ENCODE measurements around the gene SPECC1L. TPM values are rescaled to one million over a fixed set of nuclear protein-coding genes. Genes with fewer than 3 reads are reported as not detected.

Gene SPECC1L
- total and polyA plus RNA-seq, 2 of the 8 experiments (the other 6 are each of a cell fraction or from before 2014, with no cell fraction given), result 15.7 to 61.6 TPM

GRCh38 chr22:24465975-24466374 lies 195.3 kb downstream of the SPECC1L start:
- ChIA-PET CTCF (ENCODE audit: partially characterized antibody) (interaction anchor here (0.7 to 1.8 kb wide), 4 partner anchors 34 to 43 kb away, joined by 3 to 4 read pairs (median 4); no protein-coding TSS in a partner anchor), POLR2A (ENCODE audit: partially characterized antibody) (interaction anchor here (1.7 kb wide), 1 partner anchor 11 kb away, joined by 4 read pairs; no protein-coding TSS in a partner anchor)
- Histone ChIP-seq H3K4ac (replicated peaks; ENCODE audit: insufficient read length, low read depth, low read length) (no peak overlapping the region), H4K5ac (ENCODE audit: insufficient read length, low read depth, low read length) (no peak overlapping the region), H3K4me3 (ENCODE audit: extremely low read depth in 1 of 4, insufficient read depth in 2 of 4, low read depth in 3 of 4, low read length in 4 of 4) (no peak overlapping the region), H3K56ac (replicated peaks; ENCODE audit: insufficient read length, low read depth, low read length) (no peak overlapping the region), H2BK120ac (replicated peaks; ENCODE audit: low read depth, low read length) (no peak overlapping the region), H4K20me1 (replicated peaks in 1 of 2; ENCODE audit: control insufficient read depth in 1 of 2, insufficient read depth in 2 of 2, low read length in 2 of 2) (no peaks in the 10 kb centered on the region), H2AFZ (ENCODE audit: low read length) (no peak overlapping the region), H3K79me1 (ENCODE audit: low read depth, low read length) (no peaks in the 10 kb centered on the region), H2BK20ac (ENCODE audit: low read length) (no peak overlapping the region), H2AK5ac (ENCODE audit: low read depth, low read length) (no peak overlapping the region), H4K8ac (ENCODE audit: extremely low read depth, insufficient read depth, low read length) (no peak overlapping the region), H2BK5ac (ENCODE audit: low read depth, low read length) (no peak overlapping the region), H3K9me3 (ENCODE audit: insufficient read depth in 2 of 2, low read depth in 1 of 2, low read length in 1 of 2) (no peaks in the 10 kb centered on the region), H4K91ac (replicated peaks; ENCODE audit: insufficient read length, low read length) (no peak overlapping the region), H3K27me3 (replicated peaks in 1 of 4; ENCODE audit: control insufficient read depth in 3 of 4, extremely low read depth in 1 of 4, insufficient read depth in 3 of 4, low read length in 3 of 4) (no peaks in the 10 kb centered on the region), H3K4me1 (replicated peaks in 1 of 4; ENCODE audit: control insufficient read depth in 3 of 4, insufficient read depth in 4 of 4, low read length in 3 of 4) (peaks cover 4 to 8% (median 6%) of the 10 kb centered on the region in 4 experiments; a peak in 5 of 7 replicates), H3K27ac (ENCODE audit: low read depth, low read length) (no peak overlapping the region), H3K18ac (ENCODE audit: extremely low read depth, low read length) (no peak overlapping the region), H2BK15ac (ENCODE audit: low read length) (no peak overlapping the region), H3K14ac (ENCODE audit: insufficient read length) (no peak overlapping the region), H3K23me2 (ENCODE audit: low read depth, low read length) (no peaks in the 10 kb centered on the region), H3K23ac (ENCODE audit: insufficient read length) (no peak overlapping the region), H3K36me3 (ENCODE audit: control insufficient read depth in 2 of 4, insufficient read depth in 4 of 4, low read length in 3 of 4) (no peaks in the 10 kb centered on the region), H2BK12ac (ENCODE audit: low read depth, low read length) (no peak overlapping the region), H3K4me2 (ENCODE audit: insufficient read depth in 1 of 2, low read depth in 2 of 2, low read length in 2 of 2) (no peak overlapping the region; a peak in 1 of 4 replicates), H3K79me2 (ENCODE audit: control insufficient read depth in 1 of 2, insufficient read depth in 2 of 2, low read length in 2 of 2) (no peaks in the 10 kb centered on the region), H3K9ac (replicated peaks in 1 of 4; ENCODE audit: extremely low read depth in 1 of 4, low read depth in 3 of 4, low read length in 3 of 4) (no peak overlapping the region)
- TF ChIP-seq HDAC6 (IDR thresholded peaks at IDR 0.05; ENCODE audit: low read depth, low read length) (no peak), GABPA (IDR thresholded peaks at IDR 0.05; ENCODE audit: borderline replicate concordance, insufficient read depth, low read length) (no peak), SP2 (IDR thresholded peaks at IDR 0.05; ENCODE audit: low read length) (no peak), SAP30 (IDR thresholded peaks at IDR 0.05; ENCODE audit: insufficient read depth, insufficient replicate concordance, low read length) (no peak)
- FAIRE-seq (no peak), DNase-seq (ENCODE audit: low read depth in 1 of 2, low spot score in 2 of 2) (no peak)
- 92% methylated on average over 3 of the region's 3 CpGs; no CpG with 5 or more reads in 1 of the 2 experiments for WGBS, 2 experiments (ENCODE audit: extremely low coverage in 1 of 2, insufficient coverage in 1 of 2, insufficient read length in 1 of 2, insufficient replicate concordance in 2 of 2, low coverage in 1 of 2, low lambda C conversion rate in 2 of 2, missing lambda C conversion rate in 1 of 2)
